Measurements from ENCODE around the gene PRRG4.
A peak's percentile ranks its signal among the peaks of the same experiment; 100 is the strongest.
"Not testable (repeated sequence)": the region's sequence is repeated elsewhere in the genome, so short reads cannot be mapped to it uniquely, and the experiment has no call there.

PRRG4 gene

DNA sequence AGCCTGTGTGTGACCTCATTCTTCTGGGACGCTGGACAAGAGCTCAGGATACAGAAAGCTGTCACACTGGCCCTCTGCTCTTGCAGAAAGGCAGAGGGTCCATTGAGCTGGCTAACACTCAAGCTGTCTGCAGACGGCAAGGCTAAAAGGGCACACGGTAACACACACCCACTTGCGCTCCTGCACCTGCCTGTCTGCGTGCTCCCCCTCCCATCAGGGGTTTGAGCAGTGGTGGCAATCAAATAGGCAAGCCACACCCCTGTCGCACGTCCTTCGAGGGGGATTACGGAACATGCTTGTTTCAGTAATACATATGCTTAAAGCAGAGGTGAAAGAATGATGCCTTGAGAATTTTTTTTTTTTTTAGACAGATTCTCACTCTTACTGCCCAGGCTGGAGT is 55.8 kb downstream of the PRRG4 start:
- DNase-seq (ENCODE audit: low spot score), result no peak

GRCh38 chr11:32886180-32886579 is 56.5 kb downstream of the PRRG4 start:
- no peak for DNase-seq (ENCODE audit: low spot score)

- not testable (repeated sequence) for DNase-seq (ENCODE audit: low spot score)
These were observed 58.1 kb downstream of the PRRG4 start for GRCh38 chr11:32887707-32888383.

GRCh38 chr11:32888384-32888710 is 58.6 kb downstream of the PRRG4 start:
- DNase-seq (ENCODE audit: low spot score), result not testable (repeated sequence)

GRCh38 chr11:32888805-32889204 is 59.1 kb downstream of the PRRG4 start:
- DNase-seq (ENCODE audit: low spot score), result peak; percentile 13

GRCh38 chr11:32890843-32891656 is 61.3 kb downstream of the PRRG4 start:
- DNase-seq (ENCODE audit: low spot score), result no peak

DNA sequence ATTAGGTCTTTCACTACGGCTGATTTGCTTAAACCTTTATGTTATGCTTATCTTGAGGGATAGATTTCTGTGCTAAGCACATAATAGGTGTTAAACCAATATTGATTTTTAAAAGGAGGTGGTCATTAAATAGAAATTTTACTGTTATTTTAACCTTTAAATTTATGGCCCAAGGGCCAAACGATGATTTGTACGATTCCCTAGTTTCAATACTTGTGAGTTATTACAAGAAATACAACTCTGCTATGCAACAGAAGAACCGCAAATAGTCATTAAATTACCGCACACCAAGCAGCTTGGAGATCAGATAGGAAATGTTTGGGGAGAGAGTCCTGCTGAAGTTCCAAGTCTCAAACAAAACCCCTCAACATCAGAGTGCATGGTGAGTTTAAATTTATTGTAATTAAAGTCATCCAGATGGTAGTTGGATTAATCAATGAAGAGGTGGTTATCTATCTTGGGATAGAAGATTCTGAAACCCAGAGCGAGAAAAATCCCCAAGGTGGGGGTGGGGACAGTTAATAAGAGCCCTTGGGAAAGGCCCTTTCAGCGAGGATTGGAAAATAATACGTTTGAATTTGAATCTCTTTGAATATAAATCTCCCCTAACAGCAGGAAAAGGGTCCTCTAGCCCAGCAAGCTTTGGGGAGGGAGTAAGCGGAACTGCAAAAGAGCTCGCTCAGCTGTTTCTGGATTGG is 62.1 kb downstream of the PRRG4 start:
- peak; percentile 9 for DNase-seq (ENCODE audit: low spot score)

GRCh38 chr11:32892355-32893092 is 62.8 kb downstream of the PRRG4 start, which contains the start of gene QSER1:
QSER1 (plus strand) TSS chr11:32892811; CDS start chr11:32893126, 315 bp downstream.
- DNase-seq (ENCODE audit: low spot score), result peak; percentile 74

- no peak for DNase-seq (ENCODE audit: low spot score)
These were observed 63.3 kb downstream of the PRRG4 start for GRCh38 chr11:32893093-32893342.

- peak; percentile 52 for DNase-seq (ENCODE audit: low spot score)
These were observed 63.8 kb downstream of the PRRG4 start for GRCh38 chr11:32893343-32894148.

- peak; percentile 88 for DNase-seq (ENCODE audit: low spot score)
These were observed 64.6 kb downstream of the PRRG4 start for GRCh38 chr11:32894149-32894827.

GRCh38 chr11:32894921-32895320 is 65.2 kb downstream of the PRRG4 start:
- DNase-seq (ENCODE audit: low spot score), result no peak

DNA sequence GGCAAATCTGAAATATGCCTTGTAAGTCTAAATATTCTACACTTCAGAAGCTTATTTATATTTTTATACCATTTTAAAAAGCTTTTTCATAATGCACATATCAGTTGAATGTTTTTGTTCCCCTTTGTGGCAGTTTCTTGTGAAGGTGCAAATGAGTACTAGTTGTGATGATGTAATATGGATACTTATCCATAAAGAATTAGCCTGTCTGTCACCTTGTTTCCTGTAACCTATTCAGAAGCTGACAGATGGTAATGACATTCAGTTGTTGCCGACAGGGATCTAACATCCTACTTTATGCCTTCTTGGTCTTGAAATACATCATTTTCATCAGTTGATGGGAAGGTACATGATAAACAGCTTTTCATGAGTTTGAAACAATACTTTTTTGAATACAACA is 65.7 kb downstream of the PRRG4 start:
- DNase-seq (ENCODE audit: low spot score), result peak; percentile 18

DNA sequence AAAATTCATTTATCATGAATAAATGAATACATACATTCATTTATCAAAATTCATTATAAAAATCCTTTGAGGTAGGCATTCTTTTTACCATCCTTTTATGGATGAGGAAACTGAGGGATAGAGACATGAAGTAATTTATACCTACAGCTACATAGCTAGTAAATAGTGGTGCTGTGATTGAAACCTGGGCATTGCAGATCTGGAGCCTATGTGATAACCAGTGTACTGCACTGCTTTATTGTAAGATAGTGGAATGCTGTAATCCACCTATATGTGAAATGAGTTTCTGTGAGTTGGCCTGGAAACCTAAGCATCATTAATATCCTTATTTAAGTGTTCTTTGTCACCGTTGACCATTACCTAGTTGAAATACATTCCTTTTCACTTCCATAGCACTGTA is 67.4 kb downstream of the PRRG4 start:
- DNase-seq (ENCODE audit: low spot score), result no peak

DNA sequence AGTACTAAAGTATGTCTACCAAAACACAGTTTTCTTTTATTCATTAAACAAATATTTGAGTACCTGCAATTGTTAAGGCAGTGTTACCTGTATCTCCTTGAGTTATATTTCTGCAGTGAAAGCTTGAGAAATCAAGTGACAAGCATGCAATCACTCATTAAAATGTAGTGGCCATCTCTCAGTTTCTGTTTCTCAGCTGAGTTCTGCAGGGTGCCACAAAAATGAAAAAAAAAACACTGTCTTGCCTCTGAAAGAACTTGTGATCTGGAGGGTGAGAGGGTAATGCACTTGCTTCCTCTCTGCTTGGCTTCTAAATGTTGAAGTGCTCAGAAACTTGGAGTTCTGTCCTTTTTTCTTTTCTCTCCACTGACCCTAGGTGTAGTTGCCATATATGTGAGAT is 69.7 kb downstream of the PRRG4 start:
- no peak for DNase-seq (ENCODE audit: low spot score)

DNA sequence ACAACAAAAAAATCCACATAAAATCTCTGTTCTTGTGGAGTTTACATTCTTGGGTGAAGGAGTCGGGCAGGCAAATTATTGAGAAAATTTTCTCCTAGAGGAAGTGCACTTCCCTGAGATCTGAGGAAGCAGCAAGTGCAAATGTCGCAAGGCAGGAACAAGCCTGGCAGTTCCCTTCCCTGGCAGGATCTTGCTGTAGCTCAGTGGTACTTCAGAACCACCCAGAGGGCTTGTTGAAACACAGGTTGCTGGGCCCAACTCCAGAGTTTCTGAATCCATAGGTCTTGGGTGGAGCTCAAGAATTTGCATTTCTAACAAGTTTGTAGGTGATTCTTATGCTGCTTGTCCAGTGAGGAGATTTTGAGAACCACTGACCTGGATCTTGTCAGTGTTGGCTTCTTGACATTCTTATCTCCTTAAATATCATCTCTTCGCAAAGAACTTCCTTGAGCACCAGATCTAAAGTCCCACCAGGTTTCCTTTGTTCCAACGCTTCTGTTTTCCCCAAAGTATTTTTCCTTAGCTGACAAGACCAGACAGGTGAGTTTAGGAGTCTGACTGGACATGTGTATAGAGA is 72.5 kb downstream of the PRRG4 start:
- no peak for DNase-seq (ENCODE audit: low spot score)

- DNase-seq (ENCODE audit: low spot score), result peak; percentile 6
These were observed 75.4 kb downstream of the PRRG4 start for GRCh38 chr11:32905028-32905667.

All from kidney tubule cell (primary cell).